DND-41 (cell line): Measurements from ENCODE around the gene TAS1R3.
A peak's percentile ranks its signal among the peaks of the same experiment; 100 is the strongest.

Source experiments
- ATAC-seq: fragments of 200-7000 bp; cut with Tn5 transposase; 3 replicates; pipeline ENCODE4 v1.9.1; 2021; ENCODE audit warnings: low read depth; ENCODE audit not compliant: insufficient read depth
- DNase-seq: peaks from one replicate; pipeline ENCODE4 v3.0.0-alpha.2; 2020
- H2AFZ ChIP-seq: 2 replicates; pipeline ENCODE4 v1.6.0; 2012; ENCODE audit warnings: low read depth, low read length
- H3K27ac ChIP-seq: 2 replicates; pipeline ENCODE4 v1.5.1; 2012; ENCODE audit warnings: low read length, inconsistent platforms
- H3K27me3 ChIP-seq: fragments of 200-600 bp; sonication (generic); 2 replicates; pipeline ENCODE4 v1.6.0; 2012; ENCODE audit warnings: low read length, mild to moderate bottlenecking, inconsistent platforms; ENCODE audit not compliant: insufficient read depth, poor library complexity
- H3K36me3 ChIP-seq: 2 replicates; pipeline ENCODE4 v1.5.1; 2012; ENCODE audit warnings: low read length, inconsistent platforms; ENCODE audit not compliant: insufficient read depth
- H3K4me1 ChIP-seq: 2 replicates; pipeline ENCODE4 v1.5.1; 2012; ENCODE audit warnings: mild to moderate bottlenecking, low read length; ENCODE audit not compliant: insufficient read depth
- H3K4me2 ChIP-seq: 2 replicates; pipeline ENCODE4 v1.6.0; 2012; ENCODE audit warnings: mild to moderate bottlenecking, moderate library complexity, low read length, inconsistent platforms; ENCODE audit not compliant: insufficient read depth
- H3K4me3 ChIP-seq, 2 experiments: fragments of 200-600 bp in 1 of 2; shearing (Covaris generic) in 1 of 2; 2 replicates each; pipeline ENCODE4 v1.5.1; 2012 to 2016; ENCODE audit warnings: inconsistent platforms in 2 of 2, low read length in 2 of 2, mild to moderate bottlenecking in 2 of 2, low read depth in 1 of 2, moderate library complexity in 1 of 2
- H3K79me2 ChIP-seq: 2 replicates; pipeline ENCODE4 v1.6.0; 2012; ENCODE audit warnings: low read length, inconsistent platforms; ENCODE audit not compliant: insufficient read depth
- H3K9ac ChIP-seq: 2 replicates; pipeline ENCODE4 v1.6.0; 2012; ENCODE audit warnings: low read depth, mild to moderate bottlenecking, inconsistent platforms, low read length, moderate library complexity
- H3K9me3 ChIP-seq: 2 replicates; pipeline ENCODE4 v1.5.1; 2012; ENCODE audit warnings: low read length, moderate library complexity, mild to moderate bottlenecking, inconsistent platforms; ENCODE audit not compliant: insufficient read depth, severe bottlenecking
- H4K20me1 ChIP-seq: 2 replicates; pipeline ENCODE4 v1.6.0; 2012; ENCODE audit warnings: low read length; ENCODE audit not compliant: insufficient read depth
- EZH2 ChIP-seq: IDR thresholded peaks from 3 replicates; pipeline ENCODE4 v1.6.1; 2012; ENCODE audit warnings: borderline replicate concordance, low read depth, mild to moderate bottlenecking, moderate library complexity, low read length, inconsistent platforms; ENCODE audit not compliant: severe bottlenecking
- TF ChIP-seq, protein P1 (sequence below): IDR thresholded peaks from 2 replicates; pipeline ENCODE4 v1.5.1; 2012; ENCODE audit warnings: borderline replicate concordance, low read length, moderate library complexity, mild to moderate bottlenecking; ENCODE audit not compliant: poor library complexity, severe bottlenecking; ENCODE audit errors: extremely low read depth

TAS1R3 gene

DNA sequence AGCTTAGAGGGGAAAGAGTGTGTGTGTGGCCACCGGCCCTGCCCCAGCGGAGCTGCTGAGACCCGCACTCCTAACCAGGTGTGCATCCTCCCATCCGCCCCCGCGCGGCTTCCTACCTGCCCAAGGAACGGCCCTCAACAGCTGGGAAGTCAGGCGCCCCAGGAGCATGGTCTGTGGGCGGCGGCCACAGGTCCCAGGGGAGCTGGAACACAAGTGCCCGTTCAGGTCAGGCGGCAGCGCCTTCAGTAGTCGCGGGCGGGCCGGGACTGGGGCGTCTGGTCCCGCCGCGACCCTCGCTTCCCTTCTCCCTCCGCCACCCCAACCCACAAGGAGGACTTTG lies 43.5 kb downstream of the TAS1R3 start:
- H3K36me3 ChIP-seq = peaks cover 28% of the 10 kb centered on the region
- TF ChIP-seq, protein P1, sequence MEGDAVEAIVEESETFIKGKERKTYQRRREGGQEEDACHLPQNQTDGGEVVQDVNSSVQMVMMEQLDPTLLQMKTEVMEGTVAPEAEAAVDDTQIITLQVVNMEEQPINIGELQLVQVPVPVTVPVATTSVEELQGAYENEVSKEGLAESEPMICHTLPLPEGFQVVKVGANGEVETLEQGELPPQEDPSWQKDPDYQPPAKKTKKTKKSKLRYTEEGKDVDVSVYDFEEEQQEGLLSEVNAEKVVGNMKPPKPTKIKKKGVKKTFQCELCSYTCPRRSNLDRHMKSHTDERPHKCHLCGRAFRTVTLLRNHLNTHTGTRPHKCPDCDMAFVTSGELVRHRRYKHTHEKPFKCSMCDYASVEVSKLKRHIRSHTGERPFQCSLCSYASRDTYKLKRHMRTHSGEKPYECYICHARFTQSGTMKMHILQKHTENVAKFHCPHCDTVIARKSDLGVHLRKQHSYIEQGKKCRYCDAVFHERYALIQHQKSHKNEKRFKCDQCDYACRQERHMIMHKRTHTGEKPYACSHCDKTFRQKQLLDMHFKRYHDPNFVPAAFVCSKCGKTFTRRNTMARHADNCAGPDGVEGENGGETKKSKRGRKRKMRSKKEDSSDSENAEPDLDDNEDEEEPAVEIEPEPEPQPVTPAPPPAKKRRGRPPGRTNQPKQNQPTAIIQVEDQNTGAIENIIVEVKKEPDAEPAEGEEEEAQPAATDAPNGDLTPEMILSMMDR = no peak
- no peak for TF ChIP-seq EZH2
- peaks cover 30% of the 10 kb centered on the region for H3K79me2 ChIP-seq
- ATAC-seq (0 out of 3 replicates have a peak, but pooled peaks have one; percentile 0), DNase-seq (peak; percentile 42)
- H3K9me3 ChIP-seq = no peaks in the 10 kb centered on the region
- peak overlapping the region; percentile 93 for H3K27ac ChIP-seq
- H3K9ac ChIP-seq = peak overlapping the region; percentile 100
- H3K4me1 ChIP-seq = peaks cover 44% of the 10 kb centered on the region
- peaks cover 29% of the 10 kb centered on the region for H4K20me1 ChIP-seq
- peak overlapping the region; percentile 94 to 99 for H3K4me3 ChIP-seq
- H3K27me3 ChIP-seq = no peaks in the 10 kb centered on the region
- H3K4me2 ChIP-seq = peak overlapping the region; percentile 97
- H2AFZ ChIP-seq = peak overlapping the region; percentile 93

GRCh38 chr1:1374929-1375662 lies 44.0 kb downstream of the TAS1R3 start, which contains the start of gene AURKAIP1:
Gene AURKAIP1, minus strand, starts transcription at chr1:1375207. Its CDS starts 451 bp downstream, at chr1:1374756.
- H3K27ac ChIP-seq = peak within 1 kb of the TSS; percentile 93
- H2AFZ ChIP-seq = peak within 1 kb of the TSS; percentile 93
- H4K20me1 ChIP-seq = peaks cover 29% of the 10 kb centered on the region
- peak; percentile 92 for ATAC-seq
- TF ChIP-seq, protein P1 = peak; percentile 46
- no peak for TF ChIP-seq EZH2
- peak within 1 kb of the TSS; percentile 94 to 99 for H3K4me3 ChIP-seq
- H3K9me3 ChIP-seq = no peaks in the 10 kb centered on the region
- peak within 1 kb of the TSS; percentile 100 for H3K9ac ChIP-seq
- peak within 1 kb of the TSS; percentile 97 for H3K4me2 ChIP-seq
- no peaks in the 10 kb centered on the region for H3K27me3 ChIP-seq
- H3K36me3 ChIP-seq = peaks cover 28% of the 10 kb centered on the region
- peaks cover 30% of the 10 kb centered on the region for H3K79me2 ChIP-seq
- DNase-seq = peak; percentile 99
- H3K4me1 ChIP-seq = peaks cover 44% of the 10 kb centered on the region

DNA sequence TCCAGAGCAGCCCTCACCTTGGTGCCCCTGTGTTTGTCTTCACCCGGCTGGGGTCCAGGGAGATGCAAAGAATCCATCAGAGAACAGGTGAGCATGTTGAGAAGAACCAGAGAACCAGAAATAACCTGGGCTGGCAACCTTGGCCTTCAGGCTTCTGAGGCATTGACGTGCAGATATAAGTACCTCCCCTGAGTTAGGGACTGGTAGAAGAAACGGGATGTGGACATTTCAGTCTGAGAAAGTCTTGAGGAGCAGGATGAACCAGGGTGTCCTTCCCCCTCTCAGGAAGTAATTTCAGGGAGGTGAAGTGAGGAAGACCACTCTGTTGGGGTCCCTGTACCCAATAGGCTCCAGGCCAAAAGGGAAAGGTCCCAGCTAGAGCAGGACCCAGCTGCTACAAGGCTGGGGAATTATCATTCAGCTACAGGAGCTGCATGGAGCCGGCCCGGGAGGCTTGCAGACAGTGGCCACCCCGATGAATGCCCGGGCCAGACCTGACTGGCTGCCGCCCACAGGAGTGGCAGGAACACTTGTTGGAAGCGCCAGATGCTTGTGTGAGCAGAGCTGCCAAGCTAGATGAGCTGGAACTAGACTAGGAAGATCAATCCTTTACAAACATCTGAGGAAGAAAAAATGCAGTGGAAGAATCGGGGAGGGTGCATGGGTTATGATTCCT lies 45.6 kb downstream of the TAS1R3 start:
- TF ChIP-seq, protein P1 = no peak
- no peak for TF ChIP-seq EZH2
- H3K9me3 ChIP-seq = no peaks in the 10 kb centered on the region
- H3K79me2 ChIP-seq = peaks cover 30% of the 10 kb centered on the region
- H3K4me1 ChIP-seq = peaks cover 39% of the 10 kb centered on the region
- no peaks in the 10 kb centered on the region for H3K27me3 ChIP-seq
- H3K9ac ChIP-seq = peak overlapping the region; percentile 100
- H3K27ac ChIP-seq = peak overlapping the region; percentile 93
- peaks cover 23% of the 10 kb centered on the region for H3K36me3 ChIP-seq
- DNase-seq = no peak
- H4K20me1 ChIP-seq = peaks cover 23% of the 10 kb centered on the region
- H2AFZ ChIP-seq = no peak overlapping the region
- peak overlapping the region; percentile 89 for H3K4me2 ChIP-seq
- H3K4me3 ChIP-seq = peak overlapping the region in 1 of 2 experiments; percentile 94; a peak in 2 of 4 replicates
- ATAC-seq = no peak
